HG02798 (cell line): ENCODE measurements around the gene OOSP4B.
"Not testable (repeated sequence)": the region's sequence is repeated elsewhere in the genome, so short reads cannot be mapped to it uniquely, and the experiment has no call there.

Source experiments
- ATAC-seq: cut with Tn5 transposase; IDR thresholded peaks from one replicate; pipeline ENCODE4 v1.9.1; 2021; ENCODE audit warnings: mild to moderate bottlenecking; ENCODE audit not compliant: unreplicated experiment, poor library complexity

Gene OOSP4B

GRCh38 chr11:60016881-60017280 is at the start of gene OOSP4B:
Gene OOSP4B (plus strand): TSS chr11:60017181.
- ATAC-seq: no peak

DNA sequence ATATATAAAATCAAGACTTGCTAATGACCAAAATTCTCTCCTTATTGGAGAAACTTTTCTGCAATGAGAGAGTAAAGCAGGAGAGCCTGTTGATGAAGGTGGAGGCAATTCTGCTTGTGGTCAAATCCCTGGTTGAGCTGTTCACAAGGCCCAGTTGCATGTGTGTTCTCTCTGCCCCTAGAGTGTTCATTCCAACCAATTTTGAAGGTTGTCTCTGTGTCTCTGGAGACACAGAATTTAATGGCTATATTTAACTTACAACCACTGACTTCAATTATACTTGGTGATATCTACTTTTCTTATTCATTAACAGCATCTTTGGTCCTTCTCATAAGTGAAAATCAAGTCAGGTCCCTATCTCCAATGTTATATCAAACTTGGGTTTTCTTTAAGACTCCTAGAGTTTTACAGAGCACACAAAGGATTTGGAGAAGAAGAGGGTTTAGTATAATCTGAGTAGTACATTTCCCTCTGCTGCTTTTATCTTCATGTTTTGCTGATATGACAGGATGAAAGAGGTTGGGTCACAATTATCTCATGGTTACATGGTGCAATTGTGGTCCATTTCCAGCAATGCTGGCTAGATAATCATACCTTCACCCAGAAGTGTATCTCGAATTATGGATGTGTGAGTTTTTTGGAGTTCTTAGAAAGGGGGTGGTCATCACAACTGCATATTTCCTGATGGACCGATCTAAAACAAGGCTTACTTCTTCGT is 49.1 kb upstream of the OOSP4B start:
- ATAC-seq: no peak

DNA sequence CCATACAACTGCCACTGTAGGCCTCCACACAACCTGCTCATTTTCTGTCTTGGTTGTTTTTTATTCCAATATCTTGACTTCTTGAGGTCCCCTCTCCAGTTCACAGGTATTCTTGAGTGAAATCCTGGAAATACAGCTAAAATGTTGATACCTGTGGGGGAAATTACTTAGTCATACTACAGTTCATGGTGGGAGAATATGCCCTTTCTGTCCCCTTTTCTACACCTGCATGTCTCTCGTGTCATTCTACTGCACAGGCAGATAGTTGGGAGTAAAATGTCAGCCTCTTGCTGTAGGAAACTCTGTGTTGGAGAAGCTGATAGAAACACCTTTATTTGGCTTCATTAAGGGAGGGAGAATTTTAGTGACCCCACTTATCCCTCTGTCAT is 48.6 kb upstream of the OOSP4B start:
- ATAC-seq: no peak

DNA sequence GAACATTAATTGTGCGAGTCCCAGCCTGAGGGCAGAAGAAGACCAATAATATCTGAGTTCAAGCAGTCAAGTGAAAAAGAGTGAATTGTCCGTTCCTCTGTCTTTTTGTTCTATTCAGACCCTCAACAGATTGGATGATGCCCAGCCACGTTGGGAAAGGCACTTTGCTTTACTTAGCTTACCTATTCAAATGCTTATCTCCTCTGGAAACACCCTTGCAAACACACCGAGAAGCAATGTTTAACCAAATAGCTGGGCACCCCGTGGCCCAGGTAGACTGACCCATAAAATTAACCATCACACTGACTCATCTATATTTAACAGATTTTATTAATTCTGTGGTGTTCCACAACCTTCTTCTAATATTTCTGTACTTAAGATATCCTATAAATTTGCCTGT is 43.9 kb upstream of the OOSP4B start:
- ATAC-seq: no peak

- ATAC-seq: no peak
Measured at GRCh38 chr11:59981106-59981770, 35.7 kb upstream of the OOSP4B start.

DNA sequence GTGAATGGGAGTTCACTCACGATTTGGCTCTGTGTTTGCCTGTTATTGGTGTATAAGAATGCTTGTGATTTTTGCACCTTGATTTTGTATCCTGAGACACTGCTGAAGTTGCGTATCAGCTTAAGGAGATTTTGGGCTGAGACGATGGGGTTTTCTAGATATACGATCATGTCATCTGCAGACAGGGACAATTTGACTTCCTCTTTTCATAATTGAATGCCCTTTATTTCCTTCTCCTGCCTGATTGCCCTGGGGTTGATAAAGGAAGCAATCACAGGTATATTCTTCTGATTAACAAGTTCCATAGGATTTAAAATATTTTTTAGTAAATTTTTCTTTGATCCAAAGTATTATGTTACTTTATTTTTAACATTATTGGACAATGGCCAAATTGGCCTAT is 34.9 kb upstream of the OOSP4B start:
- ATAC-seq: not testable (repeated sequence)

- no peak for ATAC-seq
Measured at GRCh38 chr11:59983212-59983611, 33.8 kb upstream of the OOSP4B start.

GRCh38 chr11:59984368-59984767 is 32.6 kb upstream of the OOSP4B start:
- no peak for ATAC-seq

DNA sequence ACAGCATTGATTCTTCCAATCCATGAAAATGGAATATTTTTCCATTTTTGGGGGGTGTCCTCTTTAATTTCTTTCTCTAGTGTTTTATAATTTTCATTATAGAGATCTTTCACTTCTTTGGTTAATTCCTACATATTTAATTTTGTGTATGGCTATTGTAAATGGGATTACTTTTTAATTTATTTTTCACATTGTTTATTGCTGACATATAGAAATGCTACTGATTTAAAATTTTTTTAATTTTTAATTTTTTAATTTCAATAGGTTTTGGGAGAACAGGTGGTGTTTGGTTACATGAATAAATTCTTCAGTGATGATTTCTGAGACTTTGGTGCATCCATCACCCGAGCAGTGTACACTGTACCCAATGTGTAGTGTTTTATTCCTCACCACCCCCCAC is 26.6 kb upstream of the OOSP4B start:
- no peak for ATAC-seq

DNA sequence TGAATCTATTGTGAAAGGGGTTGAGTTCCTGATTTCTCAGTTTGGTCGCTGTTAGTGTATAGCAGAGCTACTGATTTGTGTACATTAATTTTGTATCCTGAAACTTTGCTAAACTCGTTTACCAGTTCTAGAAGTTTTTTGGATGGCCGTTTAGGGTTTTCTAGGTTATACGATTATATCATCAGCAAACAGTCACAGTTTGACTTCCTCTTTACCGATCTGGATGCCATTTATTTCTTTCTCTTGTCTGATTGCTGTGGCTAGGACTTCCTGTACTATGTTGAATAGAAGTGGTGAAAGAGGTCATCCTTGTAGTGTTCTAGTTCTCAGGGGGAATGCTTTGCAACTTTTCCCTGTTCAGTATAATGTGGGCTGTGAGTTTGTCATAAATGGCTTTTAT is 24.6 kb upstream of the OOSP4B start:
- no peak for ATAC-seq

DNA sequence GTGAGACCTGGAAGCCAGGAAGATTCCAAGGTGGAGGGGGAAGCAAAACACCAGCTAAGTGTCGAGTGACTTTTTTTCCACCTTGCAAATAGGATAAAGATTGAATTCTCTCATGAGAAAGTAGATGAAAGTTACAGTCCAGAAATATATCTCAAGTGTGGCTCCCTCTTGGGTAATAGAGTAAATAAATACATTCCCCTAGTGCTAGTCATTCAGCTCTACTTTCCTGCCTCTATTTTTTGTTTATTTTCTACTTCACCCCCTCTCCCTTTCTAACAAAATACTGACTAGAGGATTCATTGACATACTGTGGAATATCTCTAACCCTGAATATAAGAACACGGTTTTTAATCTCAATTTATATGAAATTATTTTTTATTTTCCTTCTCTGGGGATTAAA is 19.2 kb upstream of the OOSP4B start:
- no peak for ATAC-seq

GRCh38 chr11:59999691-60000090 is 17.3 kb upstream of the OOSP4B start:
- ATAC-seq: no peak

DNA sequence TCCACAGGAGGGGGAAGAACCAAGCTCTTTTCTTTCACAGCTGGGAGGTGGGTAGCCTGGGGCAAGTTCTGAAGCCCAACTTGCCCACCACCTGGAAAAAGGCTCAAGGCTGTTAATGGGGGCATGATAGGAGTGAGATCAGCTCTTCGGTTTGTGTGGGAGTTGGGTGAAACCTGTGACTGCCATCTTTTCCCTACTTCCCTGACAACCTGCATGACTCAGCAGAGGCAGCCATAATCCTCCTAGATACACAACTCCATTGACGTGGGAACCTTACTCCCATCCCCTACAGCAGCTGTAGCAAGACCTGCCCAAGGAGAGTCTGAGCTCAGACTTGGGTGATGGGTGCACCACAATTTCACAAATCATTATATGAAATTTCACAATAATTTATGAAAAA is 13.3 kb upstream of the OOSP4B start:
- no peak for ATAC-seq

- ATAC-seq: no peak
Measured at GRCh38 chr11:60005360-60005759, 11.6 kb upstream of the OOSP4B start.

GRCh38 chr11:60018058-60018457 is 1.1 kb downstream of the OOSP4B start:
- no peak for ATAC-seq

DNA sequence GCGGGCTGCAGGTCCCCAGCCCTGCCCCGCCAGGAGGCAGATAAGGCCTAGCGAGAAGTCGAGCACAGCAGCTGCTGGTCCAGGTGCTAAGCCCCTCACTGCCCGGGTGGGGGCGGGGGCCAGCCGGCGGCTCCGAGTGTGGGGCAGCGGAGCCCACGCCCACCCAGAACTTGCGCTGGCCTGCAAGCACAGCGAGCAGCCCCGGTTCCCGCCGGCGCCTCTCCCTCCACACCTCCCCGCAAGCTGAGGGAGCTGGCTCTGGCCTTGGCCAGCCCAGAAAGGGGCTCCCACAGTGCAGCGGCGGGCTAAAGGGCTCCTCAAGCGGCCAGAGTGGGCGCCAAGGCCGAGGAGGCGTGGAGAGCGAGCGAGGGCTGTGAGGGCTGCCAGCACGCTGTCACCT is 3.4 kb downstream of the OOSP4B start:
- not testable (repeated sequence) for ATAC-seq

DNA sequence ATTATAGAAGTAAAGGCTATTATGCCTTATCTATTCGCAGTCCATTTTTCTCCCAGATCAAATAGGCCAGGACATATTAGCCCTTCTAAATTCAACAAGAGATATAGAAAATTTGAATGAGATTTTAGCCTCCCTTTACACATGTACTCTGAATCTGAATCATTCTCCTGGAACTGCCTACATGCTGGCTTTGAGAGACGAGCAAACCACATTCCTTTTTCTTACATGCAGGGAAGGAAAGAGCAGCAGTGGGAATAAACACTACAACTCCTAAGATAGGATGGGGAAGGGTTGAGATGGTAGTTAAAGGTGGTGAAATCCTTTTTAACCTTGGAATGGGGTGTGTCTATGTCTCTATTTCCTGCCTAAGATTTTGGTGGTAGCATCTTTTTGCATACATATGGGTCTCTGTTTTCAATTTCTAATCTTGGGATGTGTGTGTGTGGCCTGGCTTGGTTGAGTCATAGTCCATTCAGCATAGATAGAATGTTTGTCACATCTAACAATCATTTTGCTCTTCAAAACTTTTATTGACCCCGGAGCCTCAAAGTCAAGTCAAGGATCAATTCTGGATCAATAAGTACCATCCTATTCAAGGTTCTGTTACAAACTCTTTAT is 12.1 kb downstream of the OOSP4B start:
- no peak for ATAC-seq

DNA sequence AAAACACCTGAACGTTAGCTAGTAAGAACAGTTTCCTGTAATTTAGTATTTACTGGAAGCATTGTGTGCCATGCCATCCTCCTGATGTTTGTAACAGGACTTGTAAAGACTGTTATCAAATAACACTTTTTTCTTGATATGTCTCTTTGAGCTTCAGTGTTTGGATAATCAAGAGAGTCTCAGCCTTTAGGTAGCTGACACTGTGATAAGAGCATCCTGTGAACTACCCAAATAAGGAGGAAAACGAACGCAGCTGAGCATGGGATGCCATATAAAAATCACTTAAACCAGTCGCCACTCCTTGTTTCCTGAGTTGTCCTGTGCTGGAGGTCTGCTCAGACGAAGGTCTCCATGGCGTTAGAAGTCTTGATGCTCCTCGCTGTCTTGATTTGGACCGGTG is 23.1 kb downstream of the OOSP4B start, which contains the start of gene OOSP2:
Gene OOSP2 (plus strand): TSS at position 301 of the 400 bp plus-strand sequence. CDS start 51 bp downstream, at position 352.
- no peak for ATAC-seq

DNA sequence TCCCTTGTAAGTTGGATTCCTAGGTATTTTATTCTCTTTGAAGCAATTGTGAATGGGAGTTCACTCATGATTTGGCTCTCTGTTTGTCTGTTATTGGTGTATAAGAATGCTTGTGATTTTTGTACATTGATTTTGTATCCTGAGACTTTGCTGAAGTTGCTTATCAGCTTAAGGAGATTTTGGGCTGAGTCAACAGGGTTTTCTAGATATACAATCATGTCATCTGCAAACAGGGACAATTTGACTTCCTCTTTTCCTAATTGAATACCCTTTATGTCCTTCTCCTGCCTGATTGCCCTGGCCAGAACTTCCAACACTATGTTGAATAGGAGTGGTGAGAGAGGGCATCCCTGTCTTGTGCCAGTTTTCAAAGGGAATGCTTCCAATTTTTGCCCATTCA is 33.4 kb downstream of the OOSP4B start:
- ATAC-seq: not testable (repeated sequence)

DNA sequence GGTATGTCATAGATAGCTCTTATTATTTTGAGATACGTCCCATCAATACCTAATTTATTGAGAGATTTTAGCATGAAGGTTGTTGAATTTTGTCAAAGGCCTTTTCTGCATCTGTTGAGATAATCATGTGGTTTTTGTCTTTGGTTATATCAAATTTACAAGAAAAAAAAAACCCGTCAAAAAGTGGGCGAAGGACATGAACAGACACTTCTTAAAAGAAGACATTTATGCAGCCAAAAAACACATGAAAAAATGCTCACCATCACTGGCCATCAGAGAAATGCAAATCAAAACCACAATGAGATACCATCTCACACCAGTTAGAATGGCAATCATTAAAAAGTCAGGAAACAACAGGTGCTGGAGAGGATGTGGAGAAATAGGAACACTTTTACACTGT is 33.9 kb downstream of the OOSP4B start:
- not testable (repeated sequence) for ATAC-seq

GRCh38 chr11:60056349-60056969 is 39.5 kb downstream of the OOSP4B start, which contains the start of gene MS4A3:
Gene MS4A3 (plus strand): TSS chr11:60056665. CDS start chr11:60061161, 4,496 bp downstream.
- ATAC-seq: no peak
